ENCODE measurements around the gene IL36RN.
"Not testable (repeated sequence)": the region's sequence is repeated elsewhere in the genome, so short reads cannot be mapped to it uniquely, and the experiment has no call there.

IL36RN gene

DNA sequence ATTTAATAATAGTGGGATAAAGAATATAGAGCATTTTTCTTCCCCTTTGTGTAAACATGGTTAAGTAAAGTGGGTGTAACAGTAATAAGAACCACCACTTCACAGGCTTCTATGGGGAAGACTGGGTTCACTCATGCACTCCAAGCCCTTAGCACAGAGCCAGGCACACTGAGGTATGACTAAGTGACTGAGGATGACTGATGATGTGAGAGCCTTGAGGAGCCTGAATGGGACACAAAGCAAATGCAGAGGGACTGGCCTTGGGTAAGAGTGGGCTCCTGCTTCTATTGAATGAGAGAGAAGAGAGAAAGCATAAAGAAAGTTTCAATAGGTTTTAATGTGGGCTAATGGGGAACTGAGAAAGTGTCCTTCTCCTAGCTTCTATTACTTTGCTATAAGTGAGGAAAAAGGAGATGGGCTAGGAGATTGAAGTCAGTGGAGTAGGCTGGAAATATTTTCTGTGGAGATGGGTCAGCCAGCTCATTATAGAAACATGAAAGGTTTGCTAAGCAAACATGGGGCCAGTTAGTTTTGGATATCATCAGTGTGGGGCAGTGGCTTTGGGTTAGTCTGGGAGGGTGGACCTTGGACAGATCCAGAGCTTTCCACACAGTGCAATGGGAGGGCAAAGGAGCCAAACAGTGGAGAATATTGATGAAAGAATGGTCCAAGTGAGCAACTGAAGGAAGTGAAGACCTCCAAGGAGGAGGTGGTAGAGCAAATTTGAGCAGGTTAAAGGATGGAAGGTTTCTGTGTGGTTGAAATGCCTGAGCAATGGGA is 29.4 kb downstream of the IL36RN start:
- no peak for TF ChIP-seq ZFX (IDR thresholded peaks at IDR 0.05)
- TF ChIP-seq, protein P1, sequence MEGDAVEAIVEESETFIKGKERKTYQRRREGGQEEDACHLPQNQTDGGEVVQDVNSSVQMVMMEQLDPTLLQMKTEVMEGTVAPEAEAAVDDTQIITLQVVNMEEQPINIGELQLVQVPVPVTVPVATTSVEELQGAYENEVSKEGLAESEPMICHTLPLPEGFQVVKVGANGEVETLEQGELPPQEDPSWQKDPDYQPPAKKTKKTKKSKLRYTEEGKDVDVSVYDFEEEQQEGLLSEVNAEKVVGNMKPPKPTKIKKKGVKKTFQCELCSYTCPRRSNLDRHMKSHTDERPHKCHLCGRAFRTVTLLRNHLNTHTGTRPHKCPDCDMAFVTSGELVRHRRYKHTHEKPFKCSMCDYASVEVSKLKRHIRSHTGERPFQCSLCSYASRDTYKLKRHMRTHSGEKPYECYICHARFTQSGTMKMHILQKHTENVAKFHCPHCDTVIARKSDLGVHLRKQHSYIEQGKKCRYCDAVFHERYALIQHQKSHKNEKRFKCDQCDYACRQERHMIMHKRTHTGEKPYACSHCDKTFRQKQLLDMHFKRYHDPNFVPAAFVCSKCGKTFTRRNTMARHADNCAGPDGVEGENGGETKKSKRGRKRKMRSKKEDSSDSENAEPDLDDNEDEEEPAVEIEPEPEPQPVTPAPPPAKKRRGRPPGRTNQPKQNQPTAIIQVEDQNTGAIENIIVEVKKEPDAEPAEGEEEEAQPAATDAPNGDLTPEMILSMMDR (conservative IDR thresholded peaks at IDR 0.05) = no peak
- H3K27ac ChIP-seq = no peak overlapping the region

DNA sequence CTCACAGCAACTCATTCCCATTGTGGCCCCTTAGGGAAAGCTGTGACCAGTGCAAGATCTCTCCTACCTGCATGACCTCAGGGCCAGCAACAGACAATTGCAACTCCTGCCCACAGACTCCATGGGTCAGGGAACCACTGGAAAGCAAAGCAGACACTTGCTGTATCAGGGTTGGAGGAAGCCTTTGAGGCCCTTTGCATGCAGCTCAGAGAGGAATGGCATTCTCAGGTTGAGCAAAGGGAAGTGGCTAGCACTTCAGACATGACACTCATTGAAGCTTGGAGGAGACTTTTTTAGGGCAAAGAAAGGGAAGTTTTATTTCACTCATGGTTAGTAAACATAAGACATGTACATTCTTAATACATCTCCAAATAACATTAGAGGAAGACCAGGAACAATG is 30.9 kb downstream of the IL36RN start:
- H3K27ac ChIP-seq = no peak overlapping the region
- TF ChIP-seq ZFX (IDR thresholded peaks at IDR 0.05) = no peak
- TF ChIP-seq, protein P1 (conservative IDR thresholded peaks at IDR 0.05) = no peak

DNA sequence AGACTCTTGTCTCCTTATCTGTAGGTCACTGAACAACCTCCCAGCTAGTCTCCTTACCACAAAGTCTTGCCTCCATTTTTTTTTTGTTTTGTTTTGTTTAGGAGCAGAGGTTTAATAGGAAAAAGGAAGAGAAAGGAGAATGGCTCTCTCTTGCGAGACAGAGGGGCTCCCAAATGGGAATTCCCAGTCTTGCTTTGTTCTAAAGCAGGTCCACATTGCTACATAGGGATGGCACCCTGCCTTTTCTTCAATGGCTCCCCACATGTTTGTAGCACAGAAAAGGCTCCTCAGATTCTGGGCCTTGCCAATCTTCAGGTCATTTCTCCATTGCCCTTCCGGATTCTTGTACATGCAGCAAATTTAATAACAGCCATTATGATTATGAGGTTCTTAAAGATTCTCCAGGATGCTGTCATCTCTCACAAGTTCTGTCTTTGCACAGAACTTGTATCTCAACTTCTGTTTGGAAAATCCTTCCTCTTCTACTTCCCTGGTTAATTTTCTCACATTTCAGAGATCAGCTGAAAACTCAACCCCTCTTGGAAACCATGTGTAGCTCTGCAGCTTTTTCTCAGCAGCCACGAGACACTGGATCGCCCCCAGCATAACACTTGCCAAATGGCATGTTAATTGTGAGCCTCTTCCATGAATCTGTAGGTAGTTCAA is 32.4 kb downstream of the IL36RN start:
- H3K27ac ChIP-seq = no peak overlapping the region
- TF ChIP-seq, protein P1 (conservative IDR thresholded peaks at IDR 0.05) = no peak
- no peak for TF ChIP-seq ZFX (IDR thresholded peaks at IDR 0.05)

DNA sequence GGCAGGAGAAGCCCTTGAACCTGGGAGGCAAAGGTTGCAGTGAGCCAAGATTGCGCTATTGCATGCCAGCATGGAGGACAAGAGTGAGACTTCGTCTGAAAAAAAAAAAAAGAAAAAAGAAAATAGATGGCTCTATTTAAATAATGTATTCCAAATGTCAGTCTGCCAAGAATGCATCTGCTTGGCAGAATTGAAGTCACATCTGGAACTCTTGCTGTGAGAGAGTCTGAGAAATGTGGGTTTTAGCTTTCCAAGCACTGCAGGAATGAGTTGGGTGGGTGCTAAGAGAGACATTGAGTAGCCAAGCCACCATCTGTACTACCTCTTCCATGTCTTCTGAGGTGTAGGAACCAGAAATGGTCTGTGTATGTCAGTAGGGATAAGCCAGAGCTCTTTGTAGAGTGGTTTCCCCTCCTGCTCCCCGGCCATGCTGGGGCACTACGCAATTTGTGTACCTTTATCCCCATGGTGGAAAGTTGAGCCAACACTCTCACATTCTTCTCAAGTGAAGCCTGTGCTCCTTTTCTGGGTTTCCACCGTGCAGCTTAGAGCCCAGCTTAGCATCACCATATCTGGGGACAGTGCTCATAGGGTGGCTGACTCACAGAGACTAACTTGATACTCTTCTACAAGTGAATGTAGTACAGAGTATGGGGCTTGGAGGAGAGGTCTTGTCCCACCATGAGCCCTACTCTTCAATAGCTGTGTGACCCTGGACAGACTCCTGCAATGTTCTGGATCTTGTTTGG is 34.0 kb downstream of the IL36RN start:
- TF ChIP-seq ZFX (IDR thresholded peaks at IDR 0.05) = no peak
- TF ChIP-seq, protein P1 (conservative IDR thresholded peaks at IDR 0.05) = no peak
- no peak overlapping the region for H3K27ac ChIP-seq

DNA sequence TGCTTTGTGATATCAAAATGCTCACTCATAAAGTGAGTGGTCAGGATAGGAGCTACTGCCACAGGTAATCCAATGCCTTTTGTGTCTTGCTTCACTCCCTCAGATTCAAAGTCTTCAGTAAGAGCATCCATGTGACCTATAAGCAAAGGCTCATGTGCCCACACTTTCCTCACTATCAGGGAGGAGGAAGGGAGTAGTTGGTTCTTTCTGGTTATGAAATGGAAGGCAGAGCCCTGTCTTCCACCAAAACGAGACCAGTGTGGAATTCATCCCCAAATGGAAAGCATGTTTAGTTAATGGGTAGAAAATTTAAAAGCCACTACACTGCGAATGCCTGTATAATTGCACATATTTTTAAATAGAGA is 34.6 kb downstream of the IL36RN start:
- no peak overlapping the region for H3K27ac ChIP-seq

DNA sequence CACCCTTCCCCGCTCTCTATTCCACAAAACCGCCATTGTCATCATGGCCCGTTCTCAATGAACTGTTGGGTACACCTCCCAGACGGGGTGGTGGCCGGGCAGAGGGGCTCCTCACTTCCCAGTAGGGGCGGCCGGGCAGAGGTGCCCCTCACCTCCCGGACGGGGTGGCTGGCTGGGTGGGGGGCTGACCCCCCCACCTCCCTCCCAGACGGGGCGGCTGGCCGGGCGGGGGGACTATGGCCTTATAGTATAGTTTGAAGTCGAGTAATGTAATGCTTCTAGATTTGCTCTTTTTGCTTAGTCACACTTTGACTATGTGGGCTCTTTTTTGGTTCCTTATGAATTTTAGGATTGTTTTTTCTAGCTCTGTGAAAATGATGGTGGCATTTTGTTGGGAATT is 37.3 kb downstream of the IL36RN start:
- H3K27ac ChIP-seq = not testable (repeated sequence)

More for the DNA sequence above, 34.6 kb downstream of the IL36RN start:
- TF ChIP-seq, protein P1 (conservative IDR thresholded peaks at IDR 0.05) = no peak
- no peak for TF ChIP-seq ZFX (IDR thresholded peaks at IDR 0.05)

DNA sequence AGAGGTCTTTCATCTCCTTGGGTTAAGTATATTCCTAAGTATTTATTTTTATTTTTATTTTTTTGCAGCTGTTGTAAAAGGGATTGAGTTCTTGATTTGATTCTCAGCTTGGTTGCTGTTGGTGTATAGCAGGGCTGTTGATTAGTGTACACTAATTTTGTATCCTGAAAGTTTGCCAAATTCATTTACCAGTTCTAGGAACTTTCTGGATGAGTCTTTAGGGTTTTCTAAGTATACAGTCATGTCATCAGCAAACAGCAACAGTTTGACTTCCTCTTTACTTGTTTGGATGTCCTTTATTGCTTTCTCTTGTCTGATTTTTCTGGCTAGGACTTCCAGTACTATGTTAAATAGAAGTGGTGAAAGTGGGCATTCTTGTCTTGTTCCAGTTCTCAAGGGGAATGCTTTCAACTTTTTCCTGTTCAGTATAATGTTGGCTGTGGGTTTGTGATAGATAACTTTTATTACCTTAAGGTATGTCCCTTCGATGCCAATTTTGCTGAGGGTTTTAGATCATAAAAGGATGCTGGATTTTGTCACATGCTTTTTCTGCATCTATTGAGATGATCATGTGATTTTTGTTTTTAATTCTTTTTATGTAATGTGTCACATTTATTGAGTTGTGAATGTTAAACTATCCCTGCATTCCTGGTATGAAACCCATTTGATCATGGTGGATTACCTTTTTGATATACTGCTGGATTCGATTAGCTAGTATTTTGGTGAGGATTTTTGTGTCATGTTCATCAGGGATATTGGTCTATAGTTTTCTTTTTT is 38.0 kb downstream of the IL36RN start:
- H3K27ac ChIP-seq = not testable (repeated sequence)

DNA sequence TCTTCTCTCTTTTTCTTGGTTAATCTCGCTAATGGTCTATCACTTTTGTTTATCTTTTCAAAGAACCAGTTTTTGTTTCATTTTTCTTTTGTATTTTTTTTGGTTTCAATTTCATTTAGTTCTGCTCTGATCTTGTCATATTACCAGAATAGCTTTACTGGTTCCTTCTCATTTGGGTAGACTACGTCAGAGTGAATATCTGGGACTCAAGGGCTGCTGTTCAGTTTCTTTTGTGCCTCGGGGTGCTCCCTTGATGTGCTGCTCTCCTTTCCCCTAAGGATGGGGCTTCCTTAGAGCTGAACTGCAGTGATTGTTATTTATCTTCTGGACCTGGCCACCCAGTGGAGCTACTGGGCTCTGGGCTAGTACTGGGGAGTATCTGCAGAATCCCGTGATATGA is 39.0 kb downstream of the IL36RN start:
- no peak overlapping the region for H3K27ac ChIP-seq
- no peak for TF ChIP-seq ZFX (IDR thresholded peaks at IDR 0.05)
- TF ChIP-seq, protein P1 (conservative IDR thresholded peaks at IDR 0.05) = no peak

Data from C4-2B (cell line).